ENCODE data around the gene GSG1L.

GSG1L gene

GRCh38 chr16:27751676-27752075, 311.8 kb downstream of the GSG1L start:
- Histone ChIP-seq H3K79me2 (ENCODE audit: insufficient read depth, low read length) (no peaks in the 10 kb centered on the region), H3K4me2 (ENCODE audit: low read depth, low read length, poor library complexity, severe bottlenecking) (no peak overlapping the region), H3K9ac (ENCODE audit: low read length) (no peak overlapping the region), H2AFZ (ENCODE audit: low read depth, low read length, severe bottlenecking) (no peak overlapping the region), H4K20me1 (ENCODE audit: low read depth, low read length) (no peaks in the 10 kb centered on the region), H3K4me3 (ENCODE audit: insufficient read depth, low read length, poor library complexity, severe bottlenecking) (no peak overlapping the region), H3F3A (ENCODE audit: insufficient read depth) (no peaks in the 10 kb centered on the region), H3K36me3 (ENCODE audit: low read length) (no peaks in the 10 kb centered on the region), H3K27ac (ENCODE audit: low read depth, low read length) (no peak overlapping the region), H3K9me2 (replicated peaks; ENCODE audit: insufficient read depth, low read length) (no peaks in the 10 kb centered on the region), H3K27me3 (ENCODE audit: low read length) (no peaks in the 10 kb centered on the region), H3K9me3 (ENCODE audit: insufficient read depth, low read length) (no peaks in the 10 kb centered on the region)
- no peak for TF ChIP-seq EZH2phosphoT487 (conservative IDR thresholded peaks at IDR 0.05; ENCODE audit: low read length)
- TF ChIP-seq, protein P1, sequence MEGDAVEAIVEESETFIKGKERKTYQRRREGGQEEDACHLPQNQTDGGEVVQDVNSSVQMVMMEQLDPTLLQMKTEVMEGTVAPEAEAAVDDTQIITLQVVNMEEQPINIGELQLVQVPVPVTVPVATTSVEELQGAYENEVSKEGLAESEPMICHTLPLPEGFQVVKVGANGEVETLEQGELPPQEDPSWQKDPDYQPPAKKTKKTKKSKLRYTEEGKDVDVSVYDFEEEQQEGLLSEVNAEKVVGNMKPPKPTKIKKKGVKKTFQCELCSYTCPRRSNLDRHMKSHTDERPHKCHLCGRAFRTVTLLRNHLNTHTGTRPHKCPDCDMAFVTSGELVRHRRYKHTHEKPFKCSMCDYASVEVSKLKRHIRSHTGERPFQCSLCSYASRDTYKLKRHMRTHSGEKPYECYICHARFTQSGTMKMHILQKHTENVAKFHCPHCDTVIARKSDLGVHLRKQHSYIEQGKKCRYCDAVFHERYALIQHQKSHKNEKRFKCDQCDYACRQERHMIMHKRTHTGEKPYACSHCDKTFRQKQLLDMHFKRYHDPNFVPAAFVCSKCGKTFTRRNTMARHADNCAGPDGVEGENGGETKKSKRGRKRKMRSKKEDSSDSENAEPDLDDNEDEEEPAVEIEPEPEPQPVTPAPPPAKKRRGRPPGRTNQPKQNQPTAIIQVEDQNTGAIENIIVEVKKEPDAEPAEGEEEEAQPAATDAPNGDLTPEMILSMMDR (IDR thresholded peaks at IDR 0.05; ENCODE audit: insufficient read depth, low read length, poor library complexity, severe bottlenecking) = no peak

DNA sequence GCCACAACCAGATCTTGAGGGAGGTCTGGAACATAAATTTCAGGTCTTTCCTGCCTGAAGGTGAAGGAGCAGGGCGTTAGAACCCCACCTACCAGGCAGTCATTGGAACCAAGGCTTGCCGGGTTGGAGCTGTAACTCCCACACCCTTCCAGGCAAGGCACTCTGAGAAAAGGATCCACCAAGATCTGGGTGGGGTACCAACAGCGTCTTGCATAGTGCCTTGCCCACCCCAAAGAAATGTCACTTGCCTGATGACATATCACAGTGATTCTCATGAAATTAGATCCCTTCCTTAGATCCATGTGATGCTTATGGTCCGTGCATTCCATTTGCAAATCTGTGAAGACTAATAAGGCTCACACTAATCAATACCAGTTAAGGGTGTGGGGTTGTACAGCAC, 312.3 kb downstream of the GSG1L start:
- Histone ChIP-seq H3K9me3 (ENCODE audit: insufficient read depth, low read length) (no peaks in the 10 kb centered on the region), H4K20me1 (ENCODE audit: low read depth, low read length) (no peaks in the 10 kb centered on the region), H2AFZ (ENCODE audit: low read depth, low read length, severe bottlenecking) (no peak overlapping the region), H3F3A (ENCODE audit: insufficient read depth) (no peaks in the 10 kb centered on the region), H3K4me2 (ENCODE audit: low read depth, low read length, poor library complexity, severe bottlenecking) (no peak overlapping the region), H3K27me3 (ENCODE audit: low read length) (no peaks in the 10 kb centered on the region), H3K36me3 (ENCODE audit: low read length) (no peaks in the 10 kb centered on the region), H3K27ac (ENCODE audit: low read depth, low read length) (no peak overlapping the region), H3K9me2 (replicated peaks; ENCODE audit: insufficient read depth, low read length) (no peaks in the 10 kb centered on the region), H3K79me2 (ENCODE audit: insufficient read depth, low read length) (no peaks in the 10 kb centered on the region), H3K9ac (ENCODE audit: low read length) (no peak overlapping the region), H3K4me3 (ENCODE audit: insufficient read depth, low read length, poor library complexity, severe bottlenecking) (no peak overlapping the region)
- TF ChIP-seq, protein P1 (IDR thresholded peaks at IDR 0.05; ENCODE audit: insufficient read depth, low read length, poor library complexity, severe bottlenecking) = no peak
- no peak for TF ChIP-seq EZH2phosphoT487 (conservative IDR thresholded peaks at IDR 0.05; ENCODE audit: low read length)

GRCh38 chr16:27749946-27750345, 313.6 kb downstream of the GSG1L start:
- Histone ChIP-seq H3K27ac (ENCODE audit: low read depth, low read length) (no peak overlapping the region), H3K36me3 (ENCODE audit: low read length) (no peaks in the 10 kb centered on the region)
- TF ChIP-seq EZH2phosphoT487 (conservative IDR thresholded peaks at IDR 0.05; ENCODE audit: low read length) = no peak
- TF ChIP-seq, protein P1 (IDR thresholded peaks at IDR 0.05; ENCODE audit: insufficient read depth, low read length, poor library complexity, severe bottlenecking) = no peak

DNA sequence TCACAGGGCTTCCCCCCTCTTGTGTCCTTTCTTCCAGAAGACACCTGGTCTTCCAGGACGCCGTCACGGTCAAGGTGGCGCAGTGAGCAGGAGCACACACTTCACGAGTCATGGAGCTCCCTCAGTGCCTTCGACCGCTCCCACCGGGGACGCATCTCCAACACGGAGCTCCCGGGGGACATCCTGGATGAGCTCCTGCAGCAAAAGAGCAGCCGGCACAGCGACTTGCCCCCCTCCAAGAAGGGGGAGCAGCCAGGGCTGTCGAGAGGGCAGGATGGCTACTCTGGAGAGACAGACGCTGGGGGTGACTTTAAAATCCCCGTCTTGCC, 314.0 kb downstream of the GSG1L start:
- Histone ChIP-seq H3K9me2 (replicated peaks; ENCODE audit: insufficient read depth, low read length) (no peaks in the 10 kb centered on the region), H3K27ac (ENCODE audit: low read depth, low read length) (no peak overlapping the region), H3K9ac (ENCODE audit: low read length) (no peak overlapping the region), H2AFZ (ENCODE audit: low read depth, low read length, severe bottlenecking) (no peak overlapping the region), H3K36me3 (ENCODE audit: low read length) (no peaks in the 10 kb centered on the region), H3K9me3 (ENCODE audit: insufficient read depth, low read length) (no peaks in the 10 kb centered on the region), H4K20me1 (ENCODE audit: low read depth, low read length) (no peaks in the 10 kb centered on the region), H3K27me3 (ENCODE audit: low read length) (no peaks in the 10 kb centered on the region), H3K4me2 (ENCODE audit: low read depth, low read length, poor library complexity, severe bottlenecking) (no peak overlapping the region), H3K79me2 (ENCODE audit: insufficient read depth, low read length) (no peaks in the 10 kb centered on the region), H3F3A (ENCODE audit: insufficient read depth) (no peaks in the 10 kb centered on the region), H3K4me3 (ENCODE audit: insufficient read depth, low read length, poor library complexity, severe bottlenecking) (no peak overlapping the region)
- TF ChIP-seq, protein P1 (IDR thresholded peaks at IDR 0.05; ENCODE audit: insufficient read depth, low read length, poor library complexity, severe bottlenecking) = no peak

More at GRCh38 chr16:27749946-27750345, 313.6 kb downstream of the GSG1L start:
- Histone ChIP-seq H3K9me3 (ENCODE audit: insufficient read depth, low read length) (no peaks in the 10 kb centered on the region), H4K20me1 (ENCODE audit: low read depth, low read length) (no peaks in the 10 kb centered on the region), H2AFZ (ENCODE audit: low read depth, low read length, severe bottlenecking) (no peak overlapping the region), H3K79me2 (ENCODE audit: insufficient read depth, low read length) (no peaks in the 10 kb centered on the region), H3K27me3 (ENCODE audit: low read length) (no peaks in the 10 kb centered on the region), H3K4me3 (ENCODE audit: insufficient read depth, low read length, poor library complexity, severe bottlenecking) (no peak overlapping the region), H3F3A (ENCODE audit: insufficient read depth) (no peaks in the 10 kb centered on the region), H3K9me2 (replicated peaks; ENCODE audit: insufficient read depth, low read length) (no peaks in the 10 kb centered on the region), H3K4me2 (ENCODE audit: low read depth, low read length, poor library complexity, severe bottlenecking) (no peak overlapping the region), H3K9ac (ENCODE audit: low read length) (no peak overlapping the region)
